ENCODE data around the gene ELMO1.

DNA sequence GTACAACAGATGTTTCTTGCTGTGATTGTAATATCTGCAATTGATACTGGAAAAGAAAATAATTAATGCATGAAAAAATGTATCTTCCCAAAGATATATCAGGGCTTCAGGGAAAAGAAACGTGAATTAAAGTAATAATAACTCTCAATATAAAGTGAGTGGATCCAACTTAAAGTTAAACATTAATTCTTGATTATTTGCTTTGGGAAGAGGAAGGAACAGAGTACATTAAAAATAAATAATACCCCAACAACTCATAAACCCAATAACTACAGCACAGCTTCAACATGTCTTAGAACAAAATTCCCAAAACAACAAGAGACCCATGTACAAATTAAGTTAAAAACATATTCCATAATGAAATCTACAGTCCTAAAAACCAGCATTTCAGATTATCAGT, 33.0 kb downstream of the ELMO1 start:
- TF ChIP-seq CTCF (conservative IDR thresholded peaks at IDR 0.05; ENCODE audit: low read depth in 2 of 2), result no peak
- TF ChIP-seq ZNF114 (CRISPR knock-in tag; IDR thresholded peaks at IDR 0.05), result no peak

All from GM23338 (cell line).